ENCODE data around the gene SWAP70.

The SWAP70 gene

DNA sequence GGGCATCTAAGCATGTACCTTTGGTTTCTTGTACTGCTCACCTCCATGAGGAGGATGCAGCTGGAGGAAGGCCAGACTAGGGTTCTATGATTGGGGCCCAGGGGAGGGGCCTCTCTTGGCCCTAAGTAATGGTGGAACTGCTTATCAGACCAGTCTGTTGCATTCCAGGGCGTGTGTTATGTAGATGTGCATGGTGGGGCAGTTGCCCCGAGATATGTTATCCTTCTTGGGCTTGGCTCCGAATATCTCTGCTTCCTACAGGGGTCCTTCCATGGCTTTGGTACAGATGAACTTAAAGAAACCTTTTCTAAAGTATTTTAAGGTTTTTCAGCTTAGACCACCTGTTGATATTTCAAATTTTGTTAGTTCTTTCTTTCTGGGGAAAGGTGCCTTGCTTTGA, 126.0 kb downstream of the SWAP70 start:
- Histone ChIP-seq H3K4me1 (ENCODE audit: control insufficient read depth, insufficient read depth, low read length, poor library complexity, severe bottlenecking) (no peaks in the 10 kb centered on the region), H3K36me3 (ENCODE audit: control insufficient read depth, insufficient read depth, low read length) (peaks cover 61% of the 10 kb centered on the region), H3K27ac (ENCODE audit: low read depth, low read length, severe bottlenecking) (no peak overlapping the region), H3K9me3 (ENCODE audit: control insufficient read depth, low read length) (no peaks in the 10 kb centered on the region), H3K4me3 (ENCODE audit: extremely low read depth, insufficient read depth, low read length, poor library complexity, severe bottlenecking) (no peak overlapping the region)
- WGBS, 2 experiments (ENCODE audit: insufficient coverage in 2 of 2): 100% methylated on average over 2 of the region's 3 CpGs; no CpG with 5 or more reads in 1 of the 2 experiments

DNA sequence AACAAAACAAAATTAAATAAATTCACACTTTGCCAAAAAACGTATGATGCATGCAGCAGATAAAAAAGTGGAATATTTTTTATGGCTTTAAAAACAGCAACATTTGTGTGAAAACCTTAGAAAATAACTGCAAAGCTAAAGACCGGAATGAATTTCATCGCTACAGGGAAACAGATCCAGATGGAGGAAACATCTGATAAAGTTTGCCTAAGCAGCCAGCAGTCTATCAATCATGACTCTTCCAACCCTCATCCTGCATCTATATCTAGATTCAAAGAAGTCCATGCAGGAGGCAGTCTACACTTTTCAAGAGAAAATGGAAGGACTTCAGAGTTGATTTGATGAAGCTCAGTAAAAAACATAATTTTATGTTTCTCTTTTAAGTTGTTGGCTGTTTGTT, 126.8 kb downstream of the SWAP70 start:
- H3K36me3 ChIP-seq (ENCODE audit: control insufficient read depth, insufficient read depth, low read length): peaks cover 60% of the 10 kb centered on the region
- H3K27ac ChIP-seq (ENCODE audit: low read depth, low read length, severe bottlenecking): no peak overlapping the region
- 100% methylated on average over 1 to 3 of the region's 3 CpGs for WGBS, 2 experiments (ENCODE audit: insufficient coverage in 2 of 2)
- no peaks in the 10 kb centered on the region for H3K9me3 ChIP-seq (ENCODE audit: control insufficient read depth, low read length)
- H3K4me1 ChIP-seq (ENCODE audit: control insufficient read depth, insufficient read depth, low read length, poor library complexity, severe bottlenecking): no peaks in the 10 kb centered on the region
- no peak overlapping the region for H3K4me3 ChIP-seq (ENCODE audit: extremely low read depth, insufficient read depth, low read length, poor library complexity, severe bottlenecking)

DNA sequence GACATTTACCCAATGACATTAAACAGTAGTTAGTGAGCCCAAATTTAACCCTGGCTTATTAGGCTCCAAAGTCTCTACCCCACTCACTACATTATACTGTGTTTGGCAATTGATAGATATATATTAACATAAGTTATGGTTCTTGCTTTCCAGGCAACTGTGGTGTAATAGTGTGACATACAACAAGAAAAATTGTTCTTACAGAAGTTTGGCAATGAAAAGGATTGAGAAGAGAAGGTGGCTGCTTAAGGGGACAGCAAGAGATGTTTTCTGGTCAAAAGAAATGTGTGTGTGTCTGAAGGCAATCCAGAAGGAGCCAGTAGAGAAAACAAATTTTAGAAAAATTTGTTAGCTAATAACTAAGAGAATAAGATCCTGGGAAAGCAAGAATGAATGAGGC, 132.4 kb downstream of the SWAP70 start:
- H3K4me3 ChIP-seq (ENCODE audit: extremely low read depth, insufficient read depth, low read length, poor library complexity, severe bottlenecking): no peak overlapping the region

DNA sequence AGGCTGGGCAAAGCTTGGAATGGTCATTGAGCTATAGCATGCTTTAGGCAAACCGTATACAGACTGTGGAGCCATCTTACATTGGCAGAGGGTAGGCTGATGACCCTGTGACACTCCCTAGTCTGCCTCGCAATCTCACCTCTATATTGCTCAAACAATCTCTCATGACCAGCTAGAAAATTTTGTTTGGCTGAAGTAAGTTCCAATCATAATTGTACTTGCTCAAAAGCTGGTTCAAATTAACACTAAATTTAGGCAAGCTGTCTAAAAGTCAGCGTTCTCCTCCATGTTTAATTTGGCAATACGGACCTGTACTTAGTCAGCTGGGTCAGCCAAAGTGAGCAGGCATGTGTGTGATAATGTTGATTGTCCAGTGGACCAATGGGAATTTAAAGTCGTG, 133.0 kb downstream of the SWAP70 start:
- peaks cover 27% of the 10 kb centered on the region for H3K36me3 ChIP-seq (ENCODE audit: control insufficient read depth, insufficient read depth, low read length)
- no peak overlapping the region for H3K4me3 ChIP-seq (ENCODE audit: extremely low read depth, insufficient read depth, low read length, poor library complexity, severe bottlenecking)
- H3K9me3 ChIP-seq (ENCODE audit: control insufficient read depth, low read length): no peaks in the 10 kb centered on the region
- H3K4me1 ChIP-seq (ENCODE audit: control insufficient read depth, insufficient read depth, low read length, poor library complexity, severe bottlenecking): peaks cover 4% of the 10 kb centered on the region
- H3K27ac ChIP-seq (ENCODE audit: low read depth, low read length, severe bottlenecking): no peak overlapping the region
- 95 to 100% methylated on average over 2 to 3 of the region's 5 CpGs for WGBS, 2 experiments (ENCODE audit: insufficient coverage in 2 of 2)

More for the DNA sequence above, 132.4 kb downstream of the SWAP70 start:
- H3K4me1 ChIP-seq (ENCODE audit: control insufficient read depth, insufficient read depth, low read length, poor library complexity, severe bottlenecking): no peaks in the 10 kb centered on the region
- H3K27ac ChIP-seq (ENCODE audit: low read depth, low read length, severe bottlenecking): no peak overlapping the region
- H3K9me3 ChIP-seq (ENCODE audit: control insufficient read depth, low read length): no peaks in the 10 kb centered on the region
- peaks cover 27% of the 10 kb centered on the region for H3K36me3 ChIP-seq (ENCODE audit: control insufficient read depth, insufficient read depth, low read length)

DNA sequence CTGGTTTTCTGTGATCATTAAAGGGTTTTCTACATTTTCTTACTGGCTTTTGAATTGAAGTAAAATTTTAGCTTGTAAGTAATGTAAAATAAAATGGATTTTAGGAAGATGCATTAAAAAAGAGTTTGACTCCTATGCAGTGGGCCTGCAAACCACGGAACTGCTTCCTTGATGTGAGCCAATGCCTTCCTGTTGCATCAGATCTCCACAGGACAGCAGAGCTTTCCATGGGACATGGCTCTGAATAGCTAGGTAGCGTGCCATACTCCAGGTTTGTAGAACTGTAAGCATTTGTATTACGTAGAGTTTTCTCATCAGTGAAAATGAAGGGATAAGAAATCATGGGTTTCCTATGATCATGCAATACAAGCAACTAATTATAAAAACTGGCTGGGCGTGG, 133.4 kb downstream of the SWAP70 start:
- Histone ChIP-seq H3K9me3 (ENCODE audit: control insufficient read depth, low read length) (no peaks in the 10 kb centered on the region), H3K27ac (ENCODE audit: low read depth, low read length, severe bottlenecking) (no peak overlapping the region), H3K4me1 (ENCODE audit: control insufficient read depth, insufficient read depth, low read length, poor library complexity, severe bottlenecking) (peaks cover 8% of the 10 kb centered on the region), H3K36me3 (ENCODE audit: control insufficient read depth, insufficient read depth, low read length) (peaks cover 25% of the 10 kb centered on the region), H3K4me3 (ENCODE audit: extremely low read depth, insufficient read depth, low read length, poor library complexity, severe bottlenecking) (no peak overlapping the region)
- WGBS, 2 experiments (ENCODE audit: insufficient coverage in 2 of 2): 88% methylated on average over 1 to 2 of the region's 4 CpGs

DNA sequence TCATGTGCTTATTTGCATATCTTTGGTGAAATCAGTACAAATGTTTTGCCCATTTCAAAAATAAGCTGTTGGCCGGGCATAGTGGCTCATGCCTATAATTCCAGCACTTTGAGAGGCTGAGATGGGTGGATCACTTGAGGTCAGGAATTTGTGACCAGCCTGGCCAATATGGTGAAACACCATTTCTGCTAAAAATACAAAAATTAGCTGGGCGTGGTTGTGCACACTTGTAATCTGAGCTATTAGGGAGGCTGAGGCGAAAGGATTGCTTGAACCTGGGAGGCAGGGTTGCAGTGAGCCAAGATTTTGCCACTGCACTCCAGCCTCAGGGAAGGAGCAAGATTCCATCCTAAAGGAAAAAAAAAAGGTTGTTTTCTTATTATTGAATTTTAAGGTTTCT, 136.0 kb downstream of the SWAP70 start:
- 93 to 100% methylated on average over 3 of the region's 3 CpGs for WGBS, 2 experiments (ENCODE audit: insufficient coverage in 2 of 2)
- Histone ChIP-seq H3K4me3 (ENCODE audit: extremely low read depth, insufficient read depth, low read length, poor library complexity, severe bottlenecking) (no peak overlapping the region), H3K36me3 (ENCODE audit: control insufficient read depth, insufficient read depth, low read length) (peaks cover 14% of the 10 kb centered on the region), H3K4me1 (ENCODE audit: control insufficient read depth, insufficient read depth, low read length, poor library complexity, severe bottlenecking) (peaks cover 27% of the 10 kb centered on the region), H3K27ac (ENCODE audit: low read depth, low read length, severe bottlenecking) (no peak overlapping the region), H3K9me3 (ENCODE audit: control insufficient read depth, low read length) (no peaks in the 10 kb centered on the region)

DNA sequence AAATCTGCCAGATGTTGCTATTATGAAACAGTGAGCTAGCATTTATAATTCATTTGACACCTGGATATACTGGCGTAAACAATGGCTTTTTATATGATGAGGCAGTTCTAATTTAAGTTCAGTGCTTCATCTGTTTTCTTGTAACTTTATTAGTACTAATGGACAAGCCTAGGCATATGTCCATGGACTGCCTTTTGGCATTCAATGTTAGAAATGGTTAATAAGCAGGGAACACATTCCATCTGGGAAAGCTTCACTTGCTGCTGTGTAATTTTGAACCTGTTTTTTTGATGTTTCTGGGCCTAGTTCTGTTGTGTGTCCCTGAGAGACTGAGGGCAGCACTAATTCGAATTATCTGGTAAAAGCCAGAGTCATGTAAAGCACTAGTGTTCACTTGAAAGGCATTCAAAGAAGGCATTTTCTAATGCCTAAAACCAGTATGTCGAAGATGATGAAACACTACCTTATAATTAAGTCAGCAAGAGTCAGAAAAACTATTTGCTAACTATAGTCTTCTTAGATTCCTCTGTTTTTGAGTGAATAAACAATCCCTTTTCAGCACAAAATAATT, 138.5 kb downstream of the SWAP70 start:
- peaks cover 24% of the 10 kb centered on the region for H3K36me3 ChIP-seq (ENCODE audit: control insufficient read depth, insufficient read depth, low read length)
- WGBS, 2 experiments (ENCODE audit: insufficient coverage in 2 of 2): 64 to 86% methylated on average over 1 to 2 of the region's 3 CpGs
- peak overlapping the region; percentile 81 for H3K27ac ChIP-seq (ENCODE audit: low read depth, low read length, severe bottlenecking)
- H3K4me1 ChIP-seq (ENCODE audit: control insufficient read depth, insufficient read depth, low read length, poor library complexity, severe bottlenecking): peaks cover 27% of the 10 kb centered on the region
- no peaks in the 10 kb centered on the region for H3K9me3 ChIP-seq (ENCODE audit: control insufficient read depth, low read length)
- H3K4me3 ChIP-seq (ENCODE audit: extremely low read depth, insufficient read depth, low read length, poor library complexity, severe bottlenecking): no peak overlapping the region
